CD4-positive, alpha-beta T cell (primary cell): Measurements from ENCODE around the gene STARD3. TPM values are rescaled to one million over a fixed set of nuclear protein-coding genes. Genes with fewer than 3 reads are reported as not detected.

Experiments used
- ATAC-seq: fragments of 200-7000 bp; cut with Tn5 transposase; one replicate; pipeline ENCODE4 v1.10.0; 2022; ENCODE audit warnings: mild to moderate bottlenecking; ENCODE audit not compliant: poor library complexity
- CTCF ChIA-PET: fragments of 350-600 bp; sonication (Branson Sonifier 250); formaldehyde crosslinking; loops from one replicate; lab custom pipeline; 2021; ENCODE audit warnings: antibody characterized with exemption, inconsistent platforms; lab: Charles Lee
- POLR2A ChIA-PET: fragments of 350-600 bp; sonication (Branson Sonifier 250); formaldehyde crosslinking; loops from one replicate; lab custom pipeline; 2021; ENCODE audit warnings: antibody characterized with exemption, inconsistent platforms; lab: Charles Lee
- DNase-seq, 14 experiments: peaks; one replicate each; pipeline ENCODE4 v3.0.0-alpha.2; 2013 to 2020; ENCODE audit warnings: mixed read lengths in 2 of 14
- H3K27ac ChIP-seq, 2 donors: one replicate each; pipeline versions ENCODE4 v1.5.1 to v1.7.0; 2013; ENCODE audit warnings: low read length in 2 of 2, low read depth in 1 of 2, mild to moderate bottlenecking in 1 of 2
- H3K27me3 ChIP-seq, 2 experiments: 1 replicate in 1 of 2; 2 replicates in 1 of 2; pipeline versions ENCODE4 v1.6.1 to v1.7.0; 2013; ENCODE audit warnings: low read length in 2 of 2, control low read depth in 1 of 2, mild to moderate bottlenecking in 1 of 2, moderate library complexity in 1 of 2; ENCODE audit not compliant: insufficient read depth in 2 of 2, control insufficient read depth in 1 of 2
- H3K36me3 ChIP-seq: one replicate; pipeline ENCODE4 v1.6.1; 2013; ENCODE audit warnings: low read length, control low read depth; ENCODE audit not compliant: insufficient read depth
- H3K4me1 ChIP-seq: one replicate; pipeline ENCODE4 v1.6.1; 2013; ENCODE audit warnings: low read length, control low read depth; ENCODE audit not compliant: insufficient read depth
- H3K4me3 ChIP-seq: one replicate; pipeline ENCODE4 v1.5.1; 2013; ENCODE audit warnings: mild to moderate bottlenecking, low read length, moderate library complexity
- H3K9me3 ChIP-seq, 2 experiments: 1 replicate in 1 of 2; 2 replicates in 1 of 2; pipeline versions ENCODE4 v1.6.1 to v1.7.0; 2013; ENCODE audit warnings: low read length in 2 of 2, mild to moderate bottlenecking in 2 of 2, control low read depth in 1 of 2, moderate library complexity in 1 of 2; ENCODE audit not compliant: control insufficient read depth in 1 of 2, insufficient read depth in 1 of 2
- H3K27ac Mint-ChIP-seq: one replicate; pipeline ENCODE4 v1.8.0; 2020; ENCODE audit warnings: mixed read lengths
- H3K27me3 Mint-ChIP-seq: one replicate; pipeline ENCODE4 v1.8.0; 2021; ENCODE audit warnings: mixed read lengths
- H3K36me3 Mint-ChIP-seq: one replicate; pipeline ENCODE4 v1.8.0; 2021; ENCODE audit warnings: low read depth, mixed read lengths
- H3K4me1 Mint-ChIP-seq: one replicate; pipeline ENCODE4 v1.8.0; 2021; ENCODE audit warnings: low read depth, mixed read lengths
- H3K4me3 Mint-ChIP-seq: one replicate; pipeline ENCODE4 v1.8.0; 2020; ENCODE audit warnings: mild to moderate bottlenecking, mixed read lengths
- H3K9me3 Mint-ChIP-seq: one replicate; pipeline ENCODE4 v1.8.0; 2020; ENCODE audit warnings: mixed read lengths
- intact Hi-C, 2 experiments: fragments of 100-400 bp; cut with DNase I in 1 of 2; cut with micrococcal nuclease in 1 of 2; formaldehyde crosslinking; loops; one replicate each; pipeline versions ENCODE4 v1.15.1 to v1.9.0; 2023 to 2025; cut with DNase I, micrococcal nuclease
- total RNA-seq, 174 experiments: library from RNA in 2 of 174; stranded (reverse) in 2 of 174; gene quantifications; one replicate each; pipeline ENCODE4 v1.2.3 and lab custom pipeline; 2021 to 2026
- TF ChIP-seq, protein P1 (sequence below): fragments of 200-600 bp; IDR thresholded peaks from one replicate; pipeline ENCODE4 v1.8.0; 2022; ENCODE audit warnings: antibody characterized with exemption, mild to moderate bottlenecking

STARD3 gene
- total RNA-seq, 2 experiments from 2014 or later, result 96.5 to 99.9 TPM

DNA sequence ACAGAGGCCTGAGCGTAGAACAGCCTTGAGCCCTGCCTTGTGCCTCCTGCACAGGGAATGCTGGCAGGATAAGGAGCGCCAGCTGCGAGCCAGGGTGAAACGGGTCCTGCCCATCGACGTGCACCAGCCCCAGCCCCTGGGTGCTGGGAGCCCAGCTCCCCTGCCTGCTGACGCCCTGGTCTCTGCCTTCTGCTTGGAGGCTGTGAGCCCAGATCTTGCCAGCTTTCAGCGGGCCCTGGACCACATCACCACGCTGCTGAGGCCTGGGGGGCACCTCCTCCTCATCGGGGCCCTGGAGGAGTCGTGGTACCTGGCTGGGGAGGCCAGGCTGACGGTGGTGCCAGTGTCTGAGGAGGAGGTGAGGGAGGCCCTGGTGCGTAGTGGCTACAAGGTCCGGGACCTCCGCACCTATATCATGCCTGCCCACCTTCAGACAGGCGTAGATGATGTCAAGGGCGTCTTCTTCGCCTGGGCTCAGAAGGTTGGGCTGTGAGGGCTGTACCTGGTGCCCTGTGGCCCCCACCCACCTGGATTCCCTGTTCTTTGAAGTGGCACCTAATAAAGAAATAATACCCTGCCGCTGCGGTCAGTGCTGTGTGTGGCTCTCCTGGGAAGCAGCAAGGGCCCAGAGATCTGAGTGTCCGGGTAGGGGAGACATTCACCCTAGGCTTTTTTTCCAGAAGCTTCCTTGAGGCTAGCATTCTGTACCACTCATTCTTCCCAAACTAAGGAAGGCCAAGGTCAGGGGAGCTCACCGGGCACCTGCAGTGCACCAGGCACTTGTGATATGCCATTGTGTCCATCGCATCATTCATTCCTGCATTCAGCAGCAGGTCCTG lies 33.2 kb downstream of the STARD3 start:
- H3K27ac ChIP-seq, result no peak overlapping the region
- peaks cover 37% of the 10 kb centered on the region for H3K4me1 ChIP-seq
- intact Hi-C loops, result loop anchor here in 1 of 2 experiments (5.0 kb wide), 1 partner anchor 82 kb away; no protein-coding TSS in a partner anchor
- Mint-ChIP-seq H3K36me3 (no peaks in the 10 kb centered on the region), H3K4me3 (no peak overlapping the region), H3K9me3 (no peaks in the 10 kb centered on the region), H3K27me3 (peaks cover 33% of the 10 kb centered on the region), H3K27ac (no peak overlapping the region), H3K4me1 (peaks cover 15% of the 10 kb centered on the region)
- no peaks in the 10 kb centered on the region for H3K9me3 ChIP-seq
- ATAC-seq (no peak), DNase-seq (no peak)
- CTCF ChIA-PET, result interaction anchor here (2.4 kb wide), 1 partner anchor 48 kb away, joined by 11 read pairs; no protein-coding TSS in a partner anchor
- H3K27me3 ChIP-seq, result peaks cover 15 to 34% of the 10 kb centered on the region in 2 experiments
- TF ChIP-seq, protein P1, sequence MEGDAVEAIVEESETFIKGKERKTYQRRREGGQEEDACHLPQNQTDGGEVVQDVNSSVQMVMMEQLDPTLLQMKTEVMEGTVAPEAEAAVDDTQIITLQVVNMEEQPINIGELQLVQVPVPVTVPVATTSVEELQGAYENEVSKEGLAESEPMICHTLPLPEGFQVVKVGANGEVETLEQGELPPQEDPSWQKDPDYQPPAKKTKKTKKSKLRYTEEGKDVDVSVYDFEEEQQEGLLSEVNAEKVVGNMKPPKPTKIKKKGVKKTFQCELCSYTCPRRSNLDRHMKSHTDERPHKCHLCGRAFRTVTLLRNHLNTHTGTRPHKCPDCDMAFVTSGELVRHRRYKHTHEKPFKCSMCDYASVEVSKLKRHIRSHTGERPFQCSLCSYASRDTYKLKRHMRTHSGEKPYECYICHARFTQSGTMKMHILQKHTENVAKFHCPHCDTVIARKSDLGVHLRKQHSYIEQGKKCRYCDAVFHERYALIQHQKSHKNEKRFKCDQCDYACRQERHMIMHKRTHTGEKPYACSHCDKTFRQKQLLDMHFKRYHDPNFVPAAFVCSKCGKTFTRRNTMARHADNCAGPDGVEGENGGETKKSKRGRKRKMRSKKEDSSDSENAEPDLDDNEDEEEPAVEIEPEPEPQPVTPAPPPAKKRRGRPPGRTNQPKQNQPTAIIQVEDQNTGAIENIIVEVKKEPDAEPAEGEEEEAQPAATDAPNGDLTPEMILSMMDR, result no peak
- H3K36me3 ChIP-seq, result no peaks in the 10 kb centered on the region
- no peak overlapping the region for H3K4me3 ChIP-seq
- POLR2A ChIA-PET, result interaction anchor here (0.7 to 2.3 kb wide), 4 partner anchors 9 to 51 kb away, joined by 3 to 7 read pairs (median 5); partner anchors contain the start of gene PGAP3

DNA sequence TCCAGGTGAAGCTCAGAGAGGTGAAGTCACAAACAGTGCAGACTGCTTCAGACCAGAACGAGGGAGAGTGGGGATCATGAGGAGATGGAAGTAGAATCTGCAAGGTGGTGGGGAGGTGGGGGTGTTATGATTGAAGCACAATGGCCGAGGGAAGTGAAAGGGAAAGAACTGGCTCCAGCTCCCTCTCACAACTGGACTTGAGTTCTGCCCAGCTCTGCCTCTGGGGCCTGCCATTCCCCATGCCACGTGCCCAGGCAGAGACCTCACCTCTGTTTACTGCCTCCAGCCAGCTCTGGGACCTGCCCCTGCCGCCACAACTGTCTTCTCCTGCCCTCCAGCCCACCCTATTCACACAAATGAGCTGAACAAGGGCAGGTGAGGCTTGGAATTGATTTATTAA lies 33.8 kb downstream of the STARD3 start:
- no peaks in the 10 kb centered on the region for H3K9me3 Mint-ChIP-seq
- ChIA-PET POLR2A (interaction anchor here (0.7 to 2.3 kb wide), 4 partner anchors 8 to 52 kb away, joined by 3 to 7 read pairs (median 5); partner anchors contain the start of gene PGAP3), CTCF (interaction anchor here (2.3 kb wide), 1 partner anchor 48 kb away, joined by 19 read pairs; no protein-coding TSS in a partner anchor)
- ATAC-seq (no peak), DNase-seq (no peak)
- Histone ChIP-seq H3K9me3 (no peaks in the 10 kb centered on the region), H3K27me3 (peaks cover 15 to 33% of the 10 kb centered on the region in 2 experiments), H3K27ac (no peak overlapping the region), H3K4me1 (peaks cover 43% of the 10 kb centered on the region), H3K36me3 (no peaks in the 10 kb centered on the region), H3K4me3 (no peak overlapping the region)
- intact Hi-C loops, result no loop called here
- H3K27ac Mint-ChIP-seq, result no peak overlapping the region
- H3K36me3 Mint-ChIP-seq, result no peaks in the 10 kb centered on the region
- peaks cover 21% of the 10 kb centered on the region for H3K4me1 Mint-ChIP-seq
- H3K4me3 Mint-ChIP-seq, result no peak overlapping the region
- peaks cover 26% of the 10 kb centered on the region for H3K27me3 Mint-ChIP-seq
- TF ChIP-seq, protein P1, result no peak

DNA sequence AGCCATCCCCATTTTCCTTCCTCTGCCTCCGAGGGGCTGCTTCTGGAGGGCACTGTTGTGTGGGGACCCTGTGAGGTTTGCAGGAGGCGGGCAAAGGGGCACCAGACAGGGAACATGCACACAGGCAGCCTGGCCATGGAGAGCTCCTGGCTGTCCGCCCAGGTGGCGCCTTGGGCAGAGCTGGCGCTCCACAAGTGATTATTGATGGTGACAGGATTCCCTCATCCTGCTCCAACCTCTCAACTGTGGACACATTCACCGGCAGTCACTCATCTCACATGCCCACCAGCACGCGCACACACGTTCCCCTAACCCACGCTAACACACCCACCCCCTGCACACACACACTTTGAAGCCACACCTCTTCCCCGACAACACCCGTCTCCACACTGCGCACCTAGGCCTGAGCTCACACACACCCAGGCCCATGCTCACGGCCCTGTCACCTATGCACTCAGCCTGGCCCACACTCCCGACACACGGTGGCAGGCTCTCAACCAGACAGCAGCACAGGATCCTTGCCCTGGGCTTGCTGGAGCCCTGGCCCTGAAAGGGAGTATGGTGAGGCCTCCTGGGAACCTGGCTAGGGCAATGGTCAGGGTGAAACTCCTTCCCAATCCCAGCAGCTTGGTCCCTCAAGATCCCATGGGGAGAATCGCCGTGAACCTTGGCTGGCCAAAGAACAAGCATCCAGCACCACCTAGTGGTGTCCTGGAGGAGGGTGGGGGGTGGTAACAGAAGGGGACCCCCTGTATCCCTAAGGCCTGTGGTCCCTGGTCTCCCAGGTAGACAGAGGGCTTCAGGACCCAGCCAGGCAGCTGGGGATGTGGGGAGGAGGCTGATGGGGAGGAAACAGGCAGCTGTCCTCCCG lies 34.9 kb downstream of the STARD3 start:
- no peaks in the 10 kb centered on the region for H3K36me3 ChIP-seq
- ATAC-seq (no peak), DNase-seq (peak in 1 of 14 experiments; percentile 26)
- H3K4me3 ChIP-seq, result no peak overlapping the region
- TF ChIP-seq, protein P1, result peak; percentile 46
- ChIA-PET POLR2A (interaction anchor here (1.1 to 2.3 kb wide), 4 partner anchors 7 to 50 kb away, joined by 3 to 7 read pairs (median 5); partner anchors contain the start of gene PGAP3), CTCF (interaction anchor here (2.3 kb wide), 1 partner anchor 49 kb away, joined by 19 read pairs; no protein-coding TSS in a partner anchor)
- H3K9me3 ChIP-seq, result no peaks in the 10 kb centered on the region
- peaks cover 15 to 23% of the 10 kb centered on the region in 2 experiments for H3K27me3 ChIP-seq
- Mint-ChIP-seq H3K9me3 (no peaks in the 10 kb centered on the region), H3K4me1 (peaks cover 32% of the 10 kb centered on the region), H3K27ac (no peak overlapping the region), H3K27me3 (peaks cover 18% of the 10 kb centered on the region), H3K4me3 (peak overlapping the region; percentile 62), H3K36me3 (no peaks in the 10 kb centered on the region)
- no peak overlapping the region for H3K27ac ChIP-seq
- H3K4me1 ChIP-seq, result peaks cover 51% of the 10 kb centered on the region
- intact Hi-C loops, result loop anchor here in 1 of 2 experiments (1.0 kb wide), 1 partner anchor 50 kb away; no protein-coding TSS in a partner anchor
